22Rv1 (cell line): ENCODE results near the gene CNP.

Experiments used
- ZFX ChIP-seq: fragments of 450-650 bp; IDR thresholded peaks from 2 replicates; pipeline ENCODE4 v1.6.1; 2017; ENCODE audit warnings: antibody characterized with exemption, borderline replicate concordance
- TF ChIP-seq, protein P1 (sequence below): fragments of 450-650 bp; IDR thresholded peaks from 2 replicates; pipeline ENCODE4 v1.5.1; 2017; ENCODE audit warnings: mild to moderate bottlenecking

DNA sequence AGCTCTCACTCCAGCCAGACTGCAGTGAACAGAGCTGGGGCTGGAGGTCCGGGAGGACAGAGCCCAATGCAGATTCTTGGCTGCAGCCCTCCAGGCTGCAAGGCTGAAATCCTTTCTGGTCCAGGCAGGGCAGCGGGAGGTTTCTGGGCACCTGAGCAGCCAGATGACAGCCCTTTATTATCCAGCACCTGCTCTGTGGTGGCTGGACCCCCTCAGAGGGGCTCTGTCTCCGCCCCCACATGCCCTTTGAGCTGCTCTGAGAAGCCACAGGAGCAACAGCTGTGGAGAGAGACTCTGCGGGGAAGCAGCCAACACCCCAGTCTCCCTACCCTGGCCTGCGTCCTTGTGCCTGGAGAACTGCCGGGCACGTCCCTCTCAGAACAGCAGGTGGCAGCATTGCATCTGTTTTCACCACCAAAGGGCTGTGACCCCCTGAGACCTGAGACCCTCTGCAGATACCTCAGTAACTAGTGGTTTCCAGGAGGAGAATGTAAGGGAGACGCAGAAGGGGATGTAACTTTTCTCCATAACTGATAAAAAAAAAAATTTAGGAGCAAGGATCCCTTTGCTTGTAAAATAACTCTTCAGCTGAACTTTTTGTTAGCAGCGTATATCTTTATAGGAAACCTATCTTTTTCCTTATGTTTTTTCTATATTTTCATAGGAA is 3.7 kb upstream of the CNP start:
- TF ChIP-seq, protein P1, sequence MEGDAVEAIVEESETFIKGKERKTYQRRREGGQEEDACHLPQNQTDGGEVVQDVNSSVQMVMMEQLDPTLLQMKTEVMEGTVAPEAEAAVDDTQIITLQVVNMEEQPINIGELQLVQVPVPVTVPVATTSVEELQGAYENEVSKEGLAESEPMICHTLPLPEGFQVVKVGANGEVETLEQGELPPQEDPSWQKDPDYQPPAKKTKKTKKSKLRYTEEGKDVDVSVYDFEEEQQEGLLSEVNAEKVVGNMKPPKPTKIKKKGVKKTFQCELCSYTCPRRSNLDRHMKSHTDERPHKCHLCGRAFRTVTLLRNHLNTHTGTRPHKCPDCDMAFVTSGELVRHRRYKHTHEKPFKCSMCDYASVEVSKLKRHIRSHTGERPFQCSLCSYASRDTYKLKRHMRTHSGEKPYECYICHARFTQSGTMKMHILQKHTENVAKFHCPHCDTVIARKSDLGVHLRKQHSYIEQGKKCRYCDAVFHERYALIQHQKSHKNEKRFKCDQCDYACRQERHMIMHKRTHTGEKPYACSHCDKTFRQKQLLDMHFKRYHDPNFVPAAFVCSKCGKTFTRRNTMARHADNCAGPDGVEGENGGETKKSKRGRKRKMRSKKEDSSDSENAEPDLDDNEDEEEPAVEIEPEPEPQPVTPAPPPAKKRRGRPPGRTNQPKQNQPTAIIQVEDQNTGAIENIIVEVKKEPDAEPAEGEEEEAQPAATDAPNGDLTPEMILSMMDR = peak; percentile 92
- TF ChIP-seq ZFX = no peak
